Measurements from ENCODE around the gene EFCAB14.

The EFCAB14 gene

GRCh38 chr1:46630719-46631118, 88.2 kb downstream of the EFCAB14 start:
- no peak for TF ChIP-seq CTCF (IDR thresholded peaks at IDR 0.05; ENCODE audit: insufficient read depth, missing control alignments)
- FAIRE-seq (no peak), DNase-seq (ENCODE audit: insufficient read length, low spot score) (no peak)

All from D721Med (cell line).